Kidney (tissue), 14 donors: ENCODE data around the gene DNAH17. TPM values are rescaled to one million over a fixed set of nuclear protein-coding genes. Genes with fewer than 3 reads are reported as not detected.

ENCODE experiments used
- DNase-seq, 5 donors: peaks; one replicate each; pipeline ENCODE4 v3.0.0-alpha.2; 2013 to 2020
- FAIRE-seq: peaks from 2 replicates; lab custom pipeline; 2012; peaks lifted over from hg19 to GRCh38; lab: Jason Lieb, UNC
- H3K27ac ChIP-seq, 2 donors: one replicate each; pipeline ENCODE4 v1.7.0; 2013; ENCODE audit warnings: low read depth in 2 of 2, low read length in 2 of 2, inconsistent platforms in 1 of 2
- H3K27me3 ChIP-seq: one replicate; pipeline ENCODE4 v1.7.1; 2013; ENCODE audit warnings: low read length, inconsistent platforms; ENCODE audit not compliant: control insufficient read depth, insufficient read depth
- H3K36me3 ChIP-seq, 3 donors: one replicate each; pipeline versions ENCODE4 v1.7.0 to v1.7.1; 2013; ENCODE audit warnings: low read length in 3 of 3, control low read depth in 1 of 3, inconsistent platforms in 1 of 3; ENCODE audit not compliant: insufficient read depth in 3 of 3, control insufficient read depth in 2 of 3
- H3K4me1 ChIP-seq, 3 donors: one replicate each; pipeline versions ENCODE4 v1.7.0 to v1.7.1; 2013; ENCODE audit warnings: low read length in 3 of 3, inconsistent platforms in 1 of 3, low read depth in 1 of 3; ENCODE audit not compliant: control insufficient read depth in 2 of 3, insufficient read depth in 2 of 3
- H3K4me3 ChIP-seq, 3 donors: one replicate each; pipeline versions ENCODE4 v1.7.0 to v1.8.1; 2013; ENCODE audit warnings: low read length in 3 of 3, control low read depth in 1 of 3, inconsistent platforms in 1 of 3
- H3K9ac ChIP-seq, 3 donors: one replicate each; pipeline versions ENCODE4 v1.7.0 to v1.7.1; 2013; ENCODE audit warnings: low read length in 3 of 3, control low read depth in 1 of 3, inconsistent platforms in 1 of 3
- H3K9me3 ChIP-seq, 3 donors: one replicate each; pipeline versions ENCODE4 v1.7.0 to v1.7.1; 2013; ENCODE audit warnings: low read length in 3 of 3, control low read depth in 1 of 3, inconsistent platforms in 1 of 3; ENCODE audit not compliant: control insufficient read depth in 2 of 3, insufficient read depth in 1 of 3
- CTCF ChIP-seq: IDR thresholded peaks from 3 replicates; pipeline ENCODE4 v1.5.1; 2012; ENCODE audit warnings: mild to moderate bottlenecking, moderate library complexity, borderline replicate concordance; ENCODE audit not compliant: insufficient read depth; ENCODE audit errors: extremely low read depth
- intact Hi-C: fragments of 100-400 bp; cut with DNase I; formaldehyde crosslinking; loops from one replicate; pipeline ENCODE4 v1.11.1; 2022
- polyA plus RNA-seq: library from polyadenylated mRNA; stranded (reverse); fragments of 350-450 nt; fragmentation: Illumina TruSeq; extraction: RNeasy Lipid Tissue Mini Kit (QIAGEN cat#74804); gene quantifications from one replicate; pipeline ENCODE4 v1.2.3, GENCODE V29; 2014; ENCODE audit warnings: low read depth, low replicate concordance; ENCODE audit not compliant: insufficient read depth
- total RNA-seq: library from RNA; stranded (reverse); fragmentation: NEBNext Ultra II Directional; extraction: Animal tissue kit (Norgen Biotek cat#: 25700); gene quantifications from one replicate; pipeline ENCODE4 v1.2.1, GENCODE V29; 2021
- donor health status: control.
- donor health status: control.
- donor health status: control.
- donor health status: control.
- donor health status: control.
- donor health status: DM: yes; HTN: yes; CAD: no.
- donor health status: Normal renal cell carcinoma (clear cell type).

DNAH17 gene
- total and polyA plus RNA-seq, 2 donors from 2014 or later, result 0.09 to 0.17 TPM

DNA sequence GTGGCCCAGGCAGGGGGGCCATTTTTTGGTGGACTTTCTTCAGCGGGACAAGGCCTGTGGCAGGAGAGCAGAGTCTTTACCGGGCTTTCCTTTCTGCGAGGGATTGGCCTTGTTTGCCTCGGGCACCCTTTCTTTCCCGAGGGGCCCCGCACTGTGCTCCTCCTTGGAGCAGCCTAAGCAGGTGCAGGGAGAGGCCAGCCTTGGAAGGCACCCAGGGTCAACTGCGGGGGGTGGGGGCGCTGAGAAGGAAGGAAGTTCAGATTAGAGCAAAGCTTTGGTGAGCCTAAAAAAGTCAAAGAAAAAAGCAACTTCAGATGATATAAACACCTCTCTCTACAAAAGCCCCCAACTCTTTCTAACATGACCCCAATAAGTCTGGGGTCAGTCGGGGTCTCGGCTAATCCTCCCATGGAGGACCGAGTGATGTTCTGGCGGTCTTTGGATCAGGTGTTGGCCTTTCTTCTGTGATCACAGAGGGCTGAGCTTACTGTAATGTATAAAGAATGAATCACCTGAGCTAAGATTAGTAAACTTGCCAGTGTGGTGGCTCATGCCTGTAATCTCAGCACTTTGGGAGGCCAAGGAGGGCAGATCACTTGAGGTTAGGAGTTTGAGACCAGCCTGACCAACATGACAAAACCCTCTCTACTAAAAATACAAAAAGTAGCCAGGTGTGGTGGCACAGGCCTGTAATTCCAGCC, 135.8 kb downstream of the DNAH17 start:
- DNase-seq, result no peak
- intact Hi-C loops, result no loop called here
- no peak for FAIRE-seq

DNA sequence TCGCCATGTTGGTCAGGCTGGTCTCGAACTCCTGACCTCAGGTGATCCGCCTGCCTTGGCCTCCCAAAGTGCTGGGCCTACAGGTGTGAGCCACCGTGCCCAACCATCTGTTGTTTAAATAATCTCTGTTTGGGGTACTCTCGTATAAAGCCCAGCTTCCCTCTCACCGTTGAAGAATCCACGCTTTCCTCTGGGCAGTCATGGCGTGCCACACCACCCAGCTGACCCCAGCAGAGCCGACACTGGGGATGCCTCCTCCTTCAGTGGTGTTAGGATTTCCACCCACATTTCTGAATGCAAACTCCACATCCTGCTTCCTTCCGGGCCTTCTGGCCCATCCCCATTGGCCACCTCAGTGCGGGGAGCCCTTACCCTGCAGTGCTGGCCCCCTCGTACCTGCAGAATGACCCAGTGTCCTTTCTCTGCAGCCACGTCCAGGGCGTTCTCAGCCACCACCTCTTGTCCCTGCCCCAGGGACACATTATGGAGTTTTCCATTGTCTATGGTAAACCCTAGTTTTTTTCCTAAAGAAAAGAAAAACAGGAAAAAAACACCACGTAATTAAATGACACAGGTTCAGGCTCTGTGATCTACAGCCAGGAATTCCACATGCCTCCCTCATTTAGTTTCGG, 138.4 kb downstream of the DNAH17 start:
- H3K9ac ChIP-seq, result no peak overlapping the region
- intact Hi-C loops, result no loop called here
- H3K36me3 ChIP-seq, result no peaks in the 10 kb centered on the region
- DNase-seq, result no peak
- H3K4me3 ChIP-seq, result no peak overlapping the region
- FAIRE-seq, result no peak
- no peaks in the 10 kb centered on the region for H3K9me3 ChIP-seq
- H3K4me1 ChIP-seq, result peaks cover 0 to 2% (median 0%) of the 10 kb centered on the region in 3 donors
- no peak for TF ChIP-seq CTCF
- no peak overlapping the region for H3K27ac ChIP-seq
- no peaks in the 10 kb centered on the region for H3K27me3 ChIP-seq

More for the DNA sequence above, 135.8 kb downstream of the DNAH17 start:
- no peak overlapping the region for H3K27ac ChIP-seq
- no peaks in the 10 kb centered on the region for H3K9me3 ChIP-seq
- TF ChIP-seq CTCF, result no peak
- H3K27me3 ChIP-seq, result no peaks in the 10 kb centered on the region
- H3K4me1 ChIP-seq, result peaks cover 0 to 2% (median 0%) of the 10 kb centered on the region in 3 donors
- H3K9ac ChIP-seq, result no peak overlapping the region
- H3K36me3 ChIP-seq, result no peaks in the 10 kb centered on the region
- no peak overlapping the region for H3K4me3 ChIP-seq

- H3K4me3 ChIP-seq, result no peak overlapping the region
- H3K36me3 ChIP-seq, result no peaks in the 10 kb centered on the region
- H3K4me1 ChIP-seq, result peaks cover 0 to 2% (median 0%) of the 10 kb centered on the region in 3 donors
- no peaks in the 10 kb centered on the region for H3K27me3 ChIP-seq
- no peak for DNase-seq
- intact Hi-C loops, result no loop called here
- no peak overlapping the region for H3K9ac ChIP-seq
- no peaks in the 10 kb centered on the region for H3K9me3 ChIP-seq
- TF ChIP-seq CTCF, result no peak
- FAIRE-seq, result no peak
- no peak overlapping the region for H3K27ac ChIP-seq
These were observed 138.9 kb downstream of the DNAH17 start for GRCh38 chr17:78438271-78438691.
